GM19455 (cell line): ENCODE measurements around the gene CHST13.

Source experiments
- ATAC-seq: cut with Tn5 transposase; IDR thresholded peaks from one replicate; pipeline ENCODE4 v1.9.1; 2021; ENCODE audit not compliant: unreplicated experiment

CHST13 gene

DNA sequence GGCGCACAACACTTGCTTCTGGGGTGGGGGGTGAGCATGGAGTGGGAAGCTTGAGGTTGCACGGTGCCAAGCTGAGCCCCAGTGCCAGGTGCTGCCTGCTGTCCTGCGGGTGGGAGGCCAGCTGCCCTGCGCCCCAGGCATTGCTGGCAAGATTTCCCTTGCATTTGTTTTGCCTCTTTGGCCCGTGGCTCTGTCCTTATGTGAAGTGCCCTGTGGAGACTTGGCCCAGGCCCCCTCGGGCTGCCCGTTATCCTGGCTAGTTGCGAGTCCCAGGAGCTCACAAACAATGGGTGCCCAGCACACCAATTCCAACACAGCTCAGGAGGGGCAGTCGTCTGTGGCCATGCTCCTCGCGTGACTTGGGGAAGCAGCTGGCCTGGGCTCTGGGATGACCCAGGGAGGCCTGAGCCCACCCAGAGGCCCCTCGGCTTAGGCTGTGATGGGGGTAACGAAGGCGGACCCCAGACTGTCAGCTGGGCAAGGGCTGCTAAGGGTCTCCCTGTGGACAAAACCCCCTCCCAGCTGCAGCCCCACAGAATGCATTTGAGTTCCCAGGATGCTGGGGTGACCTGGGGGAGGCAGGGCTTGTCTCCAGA, 28.8 kb downstream of the CHST13 start:
- ATAC-seq = no peak

GRCh38 chr3:126553284-126554084, 29.5 kb downstream of the CHST13 start:
- no peak for ATAC-seq

GRCh38 chr3:126554560-126555525, 30.9 kb downstream of the CHST13 start:
- ATAC-seq = no peak

GRCh38 chr3:126555795-126556636, 32.1 kb downstream of the CHST13 start:
- ATAC-seq = no peak

GRCh38 chr3:126556637-126557414, 32.9 kb downstream of the CHST13 start:
- ATAC-seq = no peak

GRCh38 chr3:126557415-126557745, 33.4 kb downstream of the CHST13 start:
- ATAC-seq = no peak

- no peak for ATAC-seq
These were observed 33.8 kb downstream of the CHST13 start for GRCh38 chr3:126557761-126558160.

- no peak for ATAC-seq
These were observed 34.5 kb downstream of the CHST13 start, which contains the start of gene C3orf22 for GRCh38 chr3:126558336-126559071. C3orf22 (minus strand) TSS chr3:126558932; CDS start chr3:126553390, 5,542 bp downstream.

DNA sequence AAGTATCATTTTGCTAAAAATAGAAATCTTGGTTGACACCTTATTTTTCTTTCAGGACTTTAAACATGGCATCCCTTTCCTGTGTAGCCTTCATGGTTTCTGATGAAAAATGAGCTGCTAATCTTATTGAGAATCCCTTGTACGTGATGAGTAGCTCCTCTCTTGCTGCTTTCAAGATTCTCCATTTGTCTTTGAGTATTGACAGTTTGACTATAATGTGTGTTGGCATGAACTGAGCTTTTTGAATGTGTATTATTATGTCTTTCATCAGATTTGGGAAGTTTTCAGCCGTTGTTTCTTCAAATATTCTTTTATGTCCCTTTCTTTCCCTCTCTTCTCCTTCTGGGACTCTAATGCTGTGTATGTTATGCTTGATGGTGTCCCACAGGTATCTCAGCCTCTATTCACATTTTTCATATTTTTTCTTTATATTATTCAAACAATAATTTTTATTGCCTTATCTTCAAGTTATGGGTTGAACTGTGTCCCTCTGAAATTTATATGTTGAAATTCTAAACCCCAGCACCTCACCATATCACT, 38.9 kb downstream of the CHST13 start:
- ATAC-seq = no peak

DNA sequence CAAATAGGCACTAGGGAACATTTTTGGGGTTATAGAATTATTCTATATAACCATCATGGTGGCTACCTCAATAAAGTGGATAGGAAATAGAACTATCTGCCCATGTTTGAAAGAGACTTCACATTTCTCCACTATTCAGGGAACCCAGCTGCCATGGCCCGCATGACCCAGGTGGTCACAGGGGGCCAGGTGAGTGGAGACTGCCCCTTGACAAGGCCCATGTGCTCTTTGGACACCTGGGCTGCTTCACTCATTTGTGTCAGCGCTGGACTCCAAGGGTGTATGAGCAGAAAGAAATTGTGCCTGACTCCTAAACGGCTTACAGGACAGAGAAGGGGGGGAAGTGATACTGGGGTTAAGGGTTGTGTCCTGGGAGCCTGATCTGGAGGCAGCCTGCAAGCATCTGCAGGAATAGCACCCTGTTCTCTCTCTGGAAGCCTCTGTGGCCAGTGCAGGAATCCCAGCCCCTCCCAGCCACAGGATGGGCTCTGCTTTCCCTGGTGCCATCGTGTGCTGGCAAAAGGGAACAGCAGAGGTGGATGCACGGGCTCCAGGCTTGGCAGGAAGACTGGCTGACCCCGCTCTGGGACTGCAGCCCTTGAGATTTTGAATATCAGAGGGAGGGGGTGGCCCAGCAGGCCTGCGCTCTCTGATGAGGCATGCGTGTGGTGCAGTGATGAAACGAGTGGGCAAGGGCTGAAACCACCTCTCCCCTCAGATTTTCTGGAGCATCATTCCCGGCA, 43.9 kb downstream of the CHST13 start:
- ATAC-seq = no peak

DNA sequence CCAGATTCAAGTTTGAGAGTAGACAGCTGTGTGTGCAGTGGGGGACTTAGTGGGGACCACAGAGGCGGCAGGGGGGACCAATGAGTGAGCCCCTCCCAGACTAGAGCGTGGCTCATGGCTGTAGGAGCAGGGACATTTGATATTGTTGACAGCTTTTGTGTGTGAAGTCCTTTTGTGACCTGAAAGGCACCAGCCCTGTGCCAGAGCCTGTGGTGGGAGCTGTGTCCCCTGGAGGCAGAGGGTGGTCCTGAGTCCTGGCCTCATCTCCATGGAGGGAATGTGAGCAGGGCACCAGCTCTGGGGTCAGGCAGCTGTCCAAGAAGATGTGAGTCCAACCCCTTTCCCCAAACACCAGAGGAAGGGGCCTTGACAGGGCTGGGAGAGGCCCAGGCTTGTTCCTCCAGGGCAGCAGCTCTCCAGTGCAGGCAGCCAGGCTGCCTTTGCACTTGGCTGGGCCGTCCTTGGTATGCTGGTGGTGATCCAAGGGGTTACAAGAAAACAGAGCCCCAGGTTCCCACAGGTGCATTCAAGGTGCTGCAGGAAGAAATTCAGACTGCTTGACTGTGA, 44.9 kb downstream of the CHST13 start:
- no peak for ATAC-seq

GRCh38 chr3:126569390-126569975, 45.5 kb downstream of the CHST13 start:
- ATAC-seq = no peak

- no peak for ATAC-seq
These were observed 46.2 kb downstream of the CHST13 start for GRCh38 chr3:126570103-126570541.

DNA sequence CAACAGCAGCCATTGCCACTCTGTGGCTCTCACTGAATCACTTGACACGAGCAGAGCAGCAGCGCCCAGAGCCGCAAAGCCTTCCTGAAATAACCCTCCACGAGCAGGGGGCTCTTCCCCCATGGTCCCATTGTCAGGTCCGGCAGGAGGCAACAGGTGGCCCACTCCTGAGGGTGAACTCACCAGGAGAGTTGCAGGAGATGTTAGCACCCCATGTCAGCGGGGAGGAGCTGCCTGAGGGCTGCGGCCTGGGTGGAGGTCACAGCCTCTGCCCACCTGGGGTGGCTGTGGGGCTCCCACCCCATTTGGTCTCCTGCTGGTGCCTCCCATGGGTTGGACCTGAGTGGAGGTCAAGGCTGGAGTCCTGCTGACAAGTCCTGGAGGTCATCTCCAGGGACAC, 47.1 kb downstream of the CHST13 start:
- no peak for ATAC-seq

DNA sequence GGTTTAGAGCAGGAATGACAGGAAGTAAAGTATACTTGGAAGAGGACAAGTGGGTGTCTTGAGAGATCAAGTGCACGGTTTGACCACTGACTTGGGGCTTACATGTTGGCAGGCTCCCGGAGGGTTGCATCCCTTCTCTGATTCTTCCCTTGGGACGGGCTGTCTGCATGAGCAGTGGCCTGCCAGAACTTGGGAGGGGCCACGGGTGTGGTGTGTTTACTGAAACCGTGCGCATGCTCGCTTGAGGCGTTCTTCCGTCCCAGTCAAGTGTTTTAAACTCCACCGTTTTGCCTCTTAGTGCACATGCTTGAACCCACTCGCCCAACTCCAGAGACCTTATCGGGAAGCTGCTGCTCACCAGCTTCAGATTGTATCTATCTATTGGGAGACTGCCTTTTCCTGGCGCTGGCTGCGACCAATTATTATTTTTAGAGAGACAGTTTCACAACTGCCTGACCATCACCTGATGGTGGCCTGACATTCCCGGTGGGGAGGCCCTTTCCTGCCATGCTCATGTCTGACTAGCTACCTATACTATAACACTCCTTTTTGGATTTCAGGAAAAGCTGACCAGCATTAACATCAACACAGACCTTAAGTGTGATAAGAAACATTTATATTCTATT, 49.6 kb downstream of the CHST13 start:
- ATAC-seq = no peak

GRCh38 chr3:126577261-126577660, 53.3 kb downstream of the CHST13 start:
- no peak for ATAC-seq

DNA sequence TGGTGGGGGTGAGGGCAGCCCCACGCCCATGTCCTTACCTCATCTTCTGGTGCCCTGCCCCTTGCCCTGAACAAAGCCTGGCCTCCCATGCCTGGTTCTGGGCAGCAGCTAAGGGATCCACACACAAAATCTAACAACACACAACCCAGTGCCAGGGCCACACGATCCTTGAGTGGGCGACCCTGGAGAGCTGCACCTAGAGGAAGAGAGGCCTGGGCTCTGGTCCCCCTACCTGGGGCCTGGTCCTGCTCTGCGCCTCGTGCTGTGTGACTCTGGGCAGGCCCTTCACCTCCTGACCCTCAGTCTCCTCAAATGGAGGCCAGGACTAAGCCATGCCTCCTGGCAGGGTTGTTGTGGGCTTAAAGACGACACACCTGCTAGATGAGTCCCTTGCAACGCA, 54.7 kb downstream of the CHST13 start:
- ATAC-seq = no peak
